HG02870 (cell line): ENCODE measurements around the gene SBNO2.
"Not testable (repeated sequence)": the region's sequence is repeated elsewhere in the genome, so short reads cannot be mapped to it uniquely, and the experiment has no call there.

ENCODE experiments used
- ATAC-seq: cut with Tn5 transposase; IDR thresholded peaks from one replicate; pipeline ENCODE4 v1.9.1; 2021; ENCODE audit warnings: mild to moderate bottlenecking, moderate library complexity; ENCODE audit not compliant: unreplicated experiment

Gene SBNO2

DNA sequence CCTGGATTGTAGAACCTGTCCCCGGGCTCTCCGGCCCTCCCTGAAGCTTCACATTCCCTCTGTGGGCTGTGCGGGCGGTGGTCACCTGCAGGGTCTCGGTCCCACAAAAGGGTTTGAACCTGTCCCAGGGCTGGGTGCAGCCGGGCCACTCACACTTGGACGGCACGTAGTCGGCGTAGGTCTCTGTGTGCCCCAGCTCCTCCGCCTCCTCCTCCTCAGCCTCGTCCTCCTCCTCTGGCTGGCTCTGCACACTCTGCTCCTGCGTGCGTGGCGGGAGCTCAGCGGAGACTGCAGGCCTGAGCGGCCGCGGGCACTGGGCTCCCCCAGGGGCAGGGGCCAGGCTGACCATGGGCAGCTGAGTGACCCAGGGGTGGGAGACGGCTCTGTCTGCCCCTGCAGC is 50.7 kb downstream of the SBNO2 start:
- no peak for ATAC-seq

DNA sequence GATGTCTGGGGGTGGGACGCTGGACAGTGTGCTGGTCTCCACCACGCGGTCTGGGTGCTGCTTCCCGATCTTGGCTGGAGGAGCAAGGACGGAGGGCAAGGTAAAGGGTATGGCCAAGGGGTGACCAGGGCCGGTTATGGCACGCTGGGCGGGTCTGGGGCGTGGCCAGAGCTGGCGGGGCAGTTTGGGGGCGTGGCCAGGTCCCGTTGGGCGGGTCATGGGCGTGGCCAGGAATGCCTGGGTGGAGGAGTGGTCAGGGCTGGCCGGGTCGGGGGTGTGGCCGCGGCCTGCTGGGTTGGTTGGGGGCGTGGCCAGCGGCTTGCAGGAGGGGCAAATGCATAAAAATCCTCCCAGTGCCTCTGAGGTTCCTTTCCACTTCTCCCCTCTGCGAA is 51.1 kb downstream of the SBNO2 start:
- no peak for ATAC-seq

DNA sequence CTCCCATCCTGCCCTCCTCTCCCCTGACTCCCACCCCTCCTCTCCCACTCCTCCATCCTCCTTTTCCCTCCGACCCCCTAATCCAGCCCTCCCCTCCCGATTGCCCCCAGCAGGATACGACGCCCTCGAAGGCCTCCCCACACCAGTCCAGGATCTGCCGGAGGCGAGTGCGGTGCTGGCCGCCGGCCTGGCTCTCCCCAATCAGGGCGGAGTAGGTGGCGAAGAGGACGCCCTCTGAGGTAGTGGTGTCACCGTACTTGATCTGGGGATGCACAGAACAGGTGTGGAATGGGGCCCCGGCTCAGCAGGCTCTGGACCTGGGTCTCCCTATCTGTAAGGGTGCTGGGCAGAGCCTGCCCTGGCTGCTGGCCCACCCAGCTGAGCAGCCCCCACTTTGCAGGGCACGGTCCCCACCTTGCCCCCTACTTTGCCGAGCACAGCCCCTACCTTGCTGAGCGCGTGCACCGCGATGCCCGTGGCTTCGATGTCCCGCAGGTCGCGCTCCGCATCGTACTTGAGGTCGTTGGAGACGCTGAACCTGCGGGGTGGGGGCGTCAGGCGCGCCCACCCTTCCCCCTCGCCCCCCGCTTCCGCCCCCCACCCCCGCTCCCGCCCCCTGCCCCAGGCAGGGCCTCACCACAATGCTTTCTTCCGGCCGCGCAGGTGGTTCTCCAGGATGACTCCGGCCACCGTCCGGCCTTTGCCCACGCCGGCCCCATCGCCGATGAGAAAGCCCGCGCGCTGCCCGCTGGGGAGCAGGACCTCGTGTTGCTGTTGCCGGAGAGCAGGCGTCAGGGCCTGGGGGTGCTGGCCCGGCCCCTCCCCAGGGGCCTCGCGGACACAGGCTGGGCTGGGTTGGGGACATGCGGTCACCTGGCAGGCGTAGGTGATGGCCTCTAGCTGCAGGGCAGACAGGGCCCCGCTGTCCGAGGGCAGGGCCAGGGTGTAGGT is 51.8 kb downstream of the SBNO2 start:
- no peak for ATAC-seq

DNA sequence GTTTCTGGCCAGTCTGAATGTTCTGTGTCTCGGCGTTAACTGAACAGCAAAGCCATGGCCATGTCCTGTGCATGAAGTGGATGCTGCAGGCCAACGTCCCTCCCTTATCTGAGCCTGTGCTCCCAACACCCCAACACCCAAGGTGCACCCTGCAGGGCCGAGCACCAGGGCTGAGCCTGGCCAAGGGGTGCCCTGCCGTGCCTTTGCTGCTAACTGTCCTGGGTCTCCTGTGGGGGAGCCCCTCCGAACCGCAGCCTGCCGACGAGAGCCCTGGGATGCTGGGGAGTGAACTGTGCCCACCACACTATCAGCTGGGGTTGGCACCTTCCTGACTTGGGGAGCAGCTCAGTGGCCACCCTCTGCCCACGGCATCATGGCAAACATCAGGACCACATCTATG is 52.7 kb downstream of the SBNO2 start:
- no peak for ATAC-seq

DNA sequence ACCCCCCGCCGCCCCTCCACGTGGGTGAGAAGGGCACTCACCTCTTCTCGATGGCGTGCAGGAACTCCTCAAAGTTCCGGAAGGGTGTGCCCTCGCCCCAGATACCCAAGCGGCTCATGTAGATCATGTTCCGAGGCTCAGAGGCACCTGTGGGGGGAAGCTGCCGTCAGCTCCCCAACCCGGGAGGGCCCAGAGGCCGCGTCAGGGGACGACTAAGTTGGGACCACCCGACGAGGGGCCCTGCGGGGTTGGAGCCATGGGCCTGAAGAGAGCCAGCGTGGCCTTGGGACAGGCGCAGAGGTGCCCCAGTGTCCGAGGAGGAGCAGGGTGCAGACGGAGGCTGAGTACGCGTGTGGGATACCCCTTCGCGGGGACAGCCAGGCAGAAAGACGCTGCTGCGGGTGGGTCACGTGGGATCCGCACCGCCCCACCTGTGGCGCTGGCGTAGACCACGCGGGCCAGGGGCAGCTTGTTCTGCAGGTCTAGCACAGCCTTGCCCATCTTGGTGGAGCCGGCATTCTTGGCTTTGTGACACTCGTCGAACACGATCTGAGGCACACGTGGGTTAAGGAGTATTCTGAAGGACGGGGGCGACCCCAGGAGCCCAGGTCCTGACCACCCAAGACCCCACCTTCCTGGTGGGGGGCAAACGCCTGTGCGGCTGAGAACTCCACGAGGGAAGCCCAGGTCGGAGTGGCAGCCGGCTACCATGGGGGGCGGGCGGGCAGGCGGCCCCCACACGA is 54.4 kb downstream of the SBNO2 start:
- ATAC-seq = no peak

DNA sequence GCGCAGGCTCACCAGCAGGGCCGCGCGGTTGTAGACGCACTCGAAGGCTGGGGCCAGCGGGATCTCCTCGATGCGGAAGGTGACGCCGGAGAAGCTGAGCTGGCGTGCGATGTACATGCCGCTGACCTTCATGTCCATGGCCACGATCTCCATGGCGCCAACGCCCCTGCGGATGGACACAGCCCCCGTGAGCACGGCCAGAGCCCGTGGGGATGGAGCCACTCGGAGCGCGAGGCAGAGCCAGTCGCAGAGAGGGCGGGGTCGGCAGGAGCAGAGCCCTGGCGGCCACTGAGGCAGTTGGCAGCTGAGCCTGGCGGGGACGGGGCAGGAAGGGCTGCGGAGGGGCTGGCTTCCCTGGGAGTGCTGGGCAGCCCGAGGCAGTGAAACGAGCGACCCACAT is 55.1 kb downstream of the SBNO2 start:
- no peak for ATAC-seq

DNA sequence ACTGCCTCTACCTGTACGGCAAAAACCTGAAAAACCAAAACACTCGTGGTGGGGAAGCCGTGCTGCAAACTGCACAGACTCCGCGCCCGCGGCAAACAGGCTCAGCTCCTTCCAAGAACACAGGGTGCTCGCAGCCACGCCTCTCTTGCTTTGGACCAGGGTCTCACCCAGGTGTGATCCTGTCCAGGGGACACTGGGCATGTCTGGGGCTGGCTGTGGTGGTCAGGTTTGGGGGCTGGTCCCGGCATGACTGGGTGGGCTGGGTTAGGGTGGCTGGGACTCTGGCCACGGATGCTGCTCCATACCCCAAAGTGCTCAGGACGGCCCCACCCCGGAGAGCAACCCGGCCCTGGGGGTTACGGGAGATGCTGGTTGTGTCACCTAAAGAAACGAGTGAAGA is 56.4 kb downstream of the SBNO2 start:
- no peak for ATAC-seq

DNA sequence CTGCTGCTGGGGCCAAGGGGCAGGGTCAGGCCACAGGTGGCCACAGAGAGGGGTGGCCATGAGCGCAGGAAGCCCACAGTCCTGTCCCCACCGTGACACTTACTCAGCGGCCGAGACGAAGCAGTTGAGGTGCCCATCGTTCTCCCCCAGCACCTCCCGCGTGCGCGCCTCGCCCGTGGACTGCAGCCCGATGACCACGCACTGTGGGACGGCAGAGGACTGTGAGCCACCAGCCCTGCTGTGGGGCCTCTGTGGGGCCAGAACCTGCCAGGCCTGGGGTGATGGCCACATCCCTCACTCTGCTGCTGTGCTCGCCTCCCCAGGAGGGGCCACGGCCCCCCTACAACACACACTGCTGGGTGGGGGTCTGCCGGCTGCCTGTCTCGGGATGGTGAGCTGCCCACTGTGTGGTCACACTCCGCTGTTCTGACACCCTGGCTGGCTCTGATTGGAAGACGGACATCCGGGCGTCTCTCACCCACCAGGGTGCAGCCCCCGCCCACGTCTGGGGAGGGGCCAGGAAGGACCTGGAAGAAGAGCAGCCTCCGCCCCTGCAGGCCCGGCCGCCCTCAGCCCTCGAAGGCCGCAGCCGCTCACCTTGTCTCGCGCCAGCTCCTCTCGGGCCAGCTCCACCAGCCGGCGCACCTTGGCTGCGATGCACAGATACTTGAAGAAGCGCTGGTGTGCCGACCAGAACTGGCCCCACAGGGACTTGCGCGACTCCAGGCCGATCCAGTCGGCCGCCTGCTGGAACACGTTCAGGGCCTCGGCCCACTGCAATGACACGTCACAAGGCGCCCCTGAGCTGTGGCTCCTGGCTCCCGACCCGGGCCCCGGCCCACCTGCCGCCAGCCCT is 57.1 kb downstream of the SBNO2 start:
- ATAC-seq = no peak

DNA sequence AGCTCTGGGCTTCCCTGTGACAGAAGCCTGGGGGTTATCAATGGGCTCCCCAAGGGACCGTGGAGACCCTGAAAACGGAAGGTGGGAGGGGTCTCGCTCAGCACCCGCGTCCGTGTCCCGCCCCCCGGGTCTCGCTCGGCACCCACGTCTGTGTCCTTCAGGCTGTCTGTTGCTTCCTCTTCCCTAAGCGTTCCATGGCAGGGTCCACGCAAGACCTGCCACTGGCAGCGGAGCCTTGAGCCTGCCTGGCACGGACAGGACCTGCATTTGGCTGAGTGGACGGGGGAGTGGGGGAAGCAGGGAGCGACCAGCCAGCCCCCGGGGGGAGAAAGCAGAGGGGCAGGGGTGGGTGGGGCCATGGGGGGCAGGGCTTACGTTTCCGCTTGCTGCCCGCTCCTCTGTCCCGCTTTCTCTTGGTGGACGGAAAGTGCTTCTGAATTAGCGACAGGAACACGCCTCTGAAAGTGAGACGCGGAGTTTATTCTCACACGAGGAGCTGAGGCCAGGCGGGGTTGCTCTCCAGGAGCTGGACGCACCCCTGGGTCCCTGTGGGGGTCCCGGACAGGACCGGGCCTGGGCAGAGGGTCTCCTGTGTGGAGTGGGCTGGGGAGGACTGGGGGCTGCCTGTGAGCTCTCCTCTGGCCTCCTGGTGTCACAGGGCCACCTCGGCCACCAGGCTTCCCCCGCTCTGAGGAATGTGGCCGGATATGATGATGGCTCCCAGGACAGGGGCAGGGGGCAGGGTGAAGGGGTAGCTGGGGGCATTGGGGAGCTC is 58.2 kb downstream of the SBNO2 start:
- ATAC-seq = no peak

DNA sequence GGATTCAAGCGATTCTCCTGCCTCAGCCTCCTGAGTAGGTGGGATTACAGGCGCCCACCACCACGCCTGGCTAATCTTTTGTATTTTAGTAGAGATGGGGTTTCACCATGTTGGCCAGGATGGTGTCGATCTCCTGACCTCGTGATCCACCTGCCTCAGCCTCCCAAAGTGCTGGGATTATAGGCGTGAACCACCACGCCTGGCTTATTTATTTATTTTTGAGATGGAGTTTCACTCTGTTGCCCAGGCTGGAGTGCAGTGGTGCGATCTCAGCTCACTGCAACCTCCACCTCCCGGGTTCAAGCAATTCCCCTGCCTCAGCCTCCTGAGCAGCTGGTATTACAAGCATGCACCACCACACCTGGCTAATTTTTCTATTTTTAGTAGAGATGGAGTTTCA is 59.3 kb downstream of the SBNO2 start:
- ATAC-seq = not testable (repeated sequence)

DNA sequence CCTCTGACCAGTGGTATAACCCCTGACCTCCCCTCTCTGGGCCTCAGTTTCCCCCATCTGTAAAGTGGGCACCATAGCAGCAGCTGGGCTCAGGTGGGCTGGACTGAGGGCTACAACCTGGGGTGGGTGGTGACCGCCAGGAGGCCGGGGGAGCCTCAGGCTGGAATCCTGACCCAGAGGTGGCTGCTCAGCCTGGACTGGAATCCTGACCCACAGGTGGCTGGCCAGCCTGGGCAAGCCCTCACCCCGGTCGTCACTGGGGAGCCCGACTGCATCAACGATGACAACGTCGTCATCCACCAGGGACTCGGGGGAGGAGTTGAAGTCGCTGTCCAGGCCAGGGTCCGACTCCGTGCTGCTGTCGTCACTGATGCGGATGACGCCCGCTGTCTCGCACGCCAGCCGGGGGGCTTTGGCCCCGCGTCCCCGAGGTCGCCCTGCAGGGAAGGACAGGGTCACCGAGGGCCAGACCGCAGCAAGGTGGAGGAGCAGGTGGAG is 60.0 kb downstream of the SBNO2 start:
- ATAC-seq = no peak

DNA sequence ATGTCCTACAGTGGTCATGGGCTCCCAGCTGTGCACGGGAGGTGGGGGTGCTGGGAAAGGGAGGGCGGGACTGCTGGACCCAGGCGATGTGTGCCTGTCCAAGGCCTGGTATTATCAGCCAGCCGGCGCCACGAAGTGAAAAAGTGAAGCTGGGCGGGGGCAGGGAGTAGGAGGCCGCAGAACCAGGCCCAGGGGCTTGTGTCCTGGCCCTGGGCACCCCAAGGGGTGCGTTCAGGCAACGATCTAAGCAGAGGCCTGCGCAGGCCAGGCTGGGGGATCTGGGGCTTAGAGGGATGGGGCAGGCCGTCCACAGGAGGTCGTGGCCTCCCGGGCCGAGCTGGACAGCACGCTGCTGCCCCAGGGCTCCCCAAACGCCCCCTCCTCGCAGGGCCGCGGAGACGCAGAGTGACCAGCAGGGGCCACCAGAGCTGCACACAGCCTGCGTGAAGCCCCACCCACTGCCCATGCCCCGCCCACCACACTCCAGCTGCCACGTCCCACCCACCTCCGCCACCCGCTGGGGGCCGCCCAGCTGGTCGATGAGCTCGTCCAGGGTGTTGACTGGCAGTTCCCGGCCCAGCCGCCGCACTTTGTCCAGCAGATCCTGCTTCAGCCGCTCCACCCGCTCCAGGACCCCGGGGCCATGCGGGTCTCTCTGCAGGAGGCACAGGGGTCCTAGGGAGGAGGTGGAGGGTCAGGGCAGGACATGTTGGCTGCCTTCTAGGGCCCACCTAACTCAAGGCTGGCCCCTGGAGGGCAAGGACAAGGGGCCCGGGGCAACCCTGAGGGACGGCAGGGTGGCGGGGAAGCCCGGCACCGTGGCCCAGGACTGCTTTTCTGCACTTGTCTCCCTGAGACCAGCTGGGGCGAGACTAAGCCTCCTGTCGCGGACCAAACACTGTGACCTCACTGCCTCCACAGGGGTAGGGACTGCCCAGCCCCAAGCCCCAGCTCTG is 60.8 kb downstream of the SBNO2 start:
- ATAC-seq = no peak

DNA sequence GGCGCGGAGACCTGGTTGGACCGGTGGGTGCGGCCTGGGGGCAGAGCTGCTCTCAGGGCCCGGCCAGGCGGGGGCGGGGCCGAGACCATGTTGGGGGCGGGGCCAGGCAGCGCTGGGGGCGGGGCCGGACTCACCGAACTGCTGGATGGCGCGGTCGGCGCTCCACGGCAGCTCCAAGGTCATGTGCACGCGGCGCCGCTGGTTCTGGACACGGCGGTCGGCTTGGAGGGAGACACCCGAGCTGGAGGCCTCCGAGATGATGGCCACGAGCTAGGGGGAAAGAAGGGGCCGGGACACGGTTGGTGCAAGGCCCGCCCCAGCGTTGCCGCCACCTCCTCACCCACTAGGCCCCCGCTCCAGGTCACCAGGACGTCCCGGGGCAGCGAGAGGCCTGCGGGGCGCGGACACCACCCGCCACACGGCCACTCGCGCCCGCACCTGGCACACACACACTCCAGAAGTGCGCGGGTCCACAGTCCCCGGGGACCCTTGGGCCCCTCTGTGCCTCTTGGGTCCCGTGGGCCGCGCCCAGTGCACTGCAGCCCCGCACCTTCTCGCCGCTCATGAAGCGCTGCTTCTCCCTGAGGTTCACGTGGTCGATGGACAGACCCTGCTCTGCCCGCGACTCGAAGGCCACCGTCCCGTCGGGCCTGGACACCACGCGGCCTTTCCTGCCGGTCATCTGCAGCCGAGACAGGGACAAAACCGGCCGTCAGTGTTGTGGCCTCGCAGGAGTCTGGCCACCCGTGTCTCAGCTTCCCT is 61.6 kb downstream of the SBNO2 start:
- no peak for ATAC-seq

DNA sequence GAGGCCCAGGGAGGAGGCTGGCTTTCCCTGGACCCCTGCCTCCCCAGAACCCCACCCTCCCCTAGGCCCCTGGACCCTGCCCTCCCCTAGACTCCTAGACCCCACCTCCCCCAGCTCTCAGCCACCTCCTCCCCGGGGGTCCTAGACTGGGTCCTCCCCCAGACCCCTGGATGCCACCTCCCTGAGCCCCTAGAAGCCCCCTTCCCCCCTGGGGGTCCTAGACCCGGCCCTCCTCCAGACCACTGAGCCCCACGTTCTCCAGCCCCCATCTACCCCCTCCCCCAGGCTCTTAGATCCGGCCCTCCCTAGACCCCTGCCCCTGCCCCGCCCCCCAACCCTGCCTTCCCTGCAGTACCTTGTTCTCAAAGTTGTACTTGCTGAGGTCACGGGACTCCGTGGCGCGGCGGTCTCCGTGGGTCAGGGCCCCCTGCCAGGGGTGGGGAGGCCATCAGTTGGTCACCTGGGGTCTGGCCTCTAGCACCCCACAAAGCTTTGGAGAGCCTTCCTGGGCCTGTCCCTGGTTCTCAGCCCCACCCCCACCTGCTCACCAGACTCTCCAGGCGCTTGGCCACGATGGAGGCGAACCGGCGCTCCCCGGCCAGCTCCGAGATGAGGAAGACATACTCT is 62.3 kb downstream of the SBNO2 start:
- no peak for ATAC-seq

DNA sequence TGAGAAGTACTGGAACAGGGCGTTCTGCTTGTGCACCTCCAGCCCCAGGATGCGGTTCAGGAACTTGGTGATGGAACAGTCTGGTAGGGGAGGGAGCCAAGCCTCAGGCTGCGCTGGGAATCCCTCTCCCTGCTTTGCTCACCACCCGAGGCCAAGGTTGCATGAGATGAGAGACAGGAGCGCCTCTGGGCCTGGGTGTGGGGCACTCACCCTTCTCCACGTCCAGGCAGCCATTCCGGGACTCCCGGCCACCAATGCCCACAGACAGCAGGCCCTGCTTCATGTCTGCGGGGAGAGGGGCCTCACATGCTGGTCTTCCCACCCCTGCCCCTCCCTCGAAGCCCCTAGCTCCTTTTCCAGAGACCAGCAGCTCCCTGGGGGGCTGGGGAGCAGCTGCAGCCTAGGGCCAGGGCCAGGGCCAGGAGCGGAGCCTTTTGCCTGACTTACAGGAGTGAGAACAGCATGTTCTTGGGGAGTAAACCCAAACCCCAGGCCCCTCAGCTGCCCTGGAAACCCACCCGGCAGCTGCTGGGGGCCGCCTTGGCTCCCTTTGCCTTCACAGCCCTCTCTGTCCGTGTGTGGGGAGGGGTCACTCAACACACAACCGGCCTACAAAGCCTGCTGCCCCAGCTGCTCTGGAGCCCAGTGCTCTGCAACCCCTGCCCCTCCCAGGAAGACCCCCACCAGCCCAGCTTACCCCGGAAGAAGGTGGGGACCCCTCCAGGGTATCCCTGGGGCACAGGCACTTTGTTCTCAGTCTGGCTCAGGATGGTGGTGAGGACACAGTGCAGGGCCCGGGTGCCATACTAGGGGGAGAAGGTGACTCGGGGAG is 63.0 kb downstream of the SBNO2 start:
- no peak for ATAC-seq

DNA sequence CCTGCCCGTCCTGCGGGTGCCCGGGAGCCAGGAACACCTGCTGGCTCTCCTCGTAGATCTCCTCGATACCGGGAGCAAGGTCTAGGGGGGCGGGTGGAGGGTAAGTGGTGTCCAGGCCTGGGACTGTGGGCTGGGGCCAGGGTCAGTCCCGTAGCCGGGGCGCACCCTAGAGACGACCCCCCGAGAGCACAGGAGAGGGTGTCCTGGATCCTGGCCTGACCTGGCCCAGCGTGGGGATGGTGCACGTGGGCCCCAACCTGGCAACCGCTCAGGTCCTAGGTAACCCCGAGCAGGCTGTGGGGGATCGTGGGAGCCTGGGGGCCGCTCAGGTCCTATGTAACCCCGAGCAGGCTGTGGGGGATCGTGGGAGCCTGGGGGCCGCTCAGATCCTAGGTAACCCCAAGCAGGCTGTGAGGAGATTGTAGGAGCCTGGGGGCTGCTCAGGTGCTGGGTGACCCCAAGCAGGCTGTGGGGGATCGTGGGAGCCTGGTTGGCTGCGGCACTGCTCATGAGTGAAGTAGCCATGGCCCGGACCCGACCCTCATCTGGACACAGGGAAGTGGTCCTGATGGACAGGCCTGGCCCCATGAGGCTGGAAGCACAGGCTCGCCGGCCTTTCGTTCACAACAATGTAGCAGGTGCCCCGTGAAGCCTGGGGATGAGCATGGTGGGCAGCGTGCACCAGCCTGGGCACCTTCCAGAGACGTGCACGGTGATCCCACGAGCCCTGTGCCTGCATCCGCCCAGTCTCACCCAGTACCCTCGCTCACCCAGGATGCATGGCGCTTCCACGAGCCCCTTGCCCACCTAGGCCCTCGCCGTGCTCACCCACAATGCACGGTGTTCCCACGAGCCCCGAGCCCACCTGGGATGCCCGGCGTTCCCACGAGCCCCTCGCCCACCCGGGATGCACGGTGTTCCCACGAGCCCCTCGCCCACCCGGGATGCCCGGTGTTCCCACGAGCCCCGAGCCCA is 64.1 kb downstream of the SBNO2 start:
- no peak for ATAC-seq
